Measurements from ENCODE around the gene KLHDC7B. TPM values are rescaled to one million over a fixed set of nuclear protein-coding genes. Genes with fewer than 3 reads are reported as not detected.

The KLHDC7B gene
- total RNA-seq, 1 donor from 2014 or later, result 5.2 TPM

GRCh38 chr22:50585238-50585637, 39.5 kb downstream of the KLHDC7B start:
- H3K4me3 Mint-ChIP-seq, result no peak overlapping the region
- no peak overlapping the region for H3K27ac Mint-ChIP-seq

GRCh38 chr22:50585781-50586180, 40.1 kb downstream of the KLHDC7B start:
- intact Hi-C loops (cut with micrococcal nuclease), result no loop called here
- H3K36me3 Mint-ChIP-seq (ENCODE audit: low read depth), result peaks cover 2% of the 10 kb centered on the region
- no peak for TF ChIP-seq CTCF (IDR thresholded peaks at IDR 0.05)
- H3K9me3 Mint-ChIP-seq, result no peaks in the 10 kb centered on the region
- H3K4me3 Mint-ChIP-seq, result no peak overlapping the region
- CTCF ChIA-PET, result interaction anchor here (1.5 kb wide), 1 partner anchor 23 kb away, joined by 5 read pairs; the partner anchor contains the start of gene SYCE3
- DNase-seq, result no peak
- H3K27me3 Mint-ChIP-seq, result no peaks in the 10 kb centered on the region
- H3K4me1 Mint-ChIP-seq, result peaks cover 21% of the 10 kb centered on the region
- no peak for ATAC-seq (ENCODE audit: low read depth)
- POLR2A ChIA-PET, result no interaction called here
- no peak overlapping the region for H3K27ac Mint-ChIP-seq

More at GRCh38 chr22:50585238-50585637, 39.5 kb downstream of the KLHDC7B start:
- no peaks in the 10 kb centered on the region for H3K27me3 Mint-ChIP-seq
- DNase-seq (no peak), ATAC-seq (ENCODE audit: low read depth) (no peak)
- CTCF ChIA-PET, result no interaction called here
- TF ChIP-seq CTCF (IDR thresholded peaks at IDR 0.05), result no peak
- H3K36me3 Mint-ChIP-seq (ENCODE audit: low read depth), result peaks cover 5% of the 10 kb centered on the region
- intact Hi-C loops (cut with micrococcal nuclease), result no loop called here
- no peaks in the 10 kb centered on the region for H3K9me3 Mint-ChIP-seq
- H3K4me1 Mint-ChIP-seq, result peaks cover 25% of the 10 kb centered on the region
- POLR2A ChIA-PET, result interaction anchor here (0.8 kb wide), 1 partner anchor 11 kb away, joined by 3 read pairs; no protein-coding TSS in a partner anchor

- H3K27me3 Mint-ChIP-seq, result no peaks in the 10 kb centered on the region
- ChIA-PET POLR2A (no interaction called here), CTCF (interaction anchor here (1.5 kb wide), 1 partner anchor 23 kb away, joined by 5 read pairs; the partner anchor contains the start of gene SYCE3)
- H3K4me3 Mint-ChIP-seq, result no peak overlapping the region
- peaks cover 2% of the 10 kb centered on the region for H3K36me3 Mint-ChIP-seq (ENCODE audit: low read depth)
- H3K4me1 Mint-ChIP-seq, result peaks cover 16% of the 10 kb centered on the region
- ATAC-seq (ENCODE audit: low read depth), result no peak
- TF ChIP-seq CTCF (IDR thresholded peaks at IDR 0.05), result no peak
- no peaks in the 10 kb centered on the region for H3K9me3 Mint-ChIP-seq
- intact Hi-C loops (cut with micrococcal nuclease), result no loop called here
- H3K27ac Mint-ChIP-seq, result no peak overlapping the region
- no peak for DNase-seq
Observed at GRCh38 chr22:50586416-50586815, 40.7 kb downstream of the KLHDC7B start.

- no peak for DNase-seq
- no peak overlapping the region for H3K27ac Mint-ChIP-seq
- H3K4me3 Mint-ChIP-seq, result no peak overlapping the region
- POLR2A ChIA-PET, result no interaction called here
- no peaks in the 10 kb centered on the region for H3K9me3 Mint-ChIP-seq
- ATAC-seq (ENCODE audit: low read depth), result no peak
- CTCF ChIA-PET, result interaction anchor here (1.5 kb wide), 1 partner anchor 24 kb away, joined by 5 read pairs; the partner anchor contains the start of gene SYCE3
- H3K27me3 Mint-ChIP-seq, result no peaks in the 10 kb centered on the region
- peaks cover 2% of the 10 kb centered on the region for H3K36me3 Mint-ChIP-seq (ENCODE audit: low read depth)
- intact Hi-C loops (cut with micrococcal nuclease), result no loop called here
- peaks cover 10% of the 10 kb centered on the region for H3K4me1 Mint-ChIP-seq
- no peak for TF ChIP-seq CTCF (IDR thresholded peaks at IDR 0.05)
Observed at GRCh38 chr22:50587407-50587806, 41.7 kb downstream of the KLHDC7B start.

- Mint-ChIP-seq H3K36me3 (ENCODE audit: low read depth) (peaks cover 3% of the 10 kb centered on the region), H3K27me3 (peaks cover 11% of the 10 kb centered on the region), H3K4me3 (no peak overlapping the region), H3K4me1 (peaks cover 4% of the 10 kb centered on the region), H3K9me3 (no peaks in the 10 kb centered on the region), H3K27ac (no peak overlapping the region)
- CTCF ChIA-PET, result no interaction called here
- DNase-seq (no peak), ATAC-seq (ENCODE audit: low read depth) (no peak)
- intact Hi-C loops (cut with micrococcal nuclease), result no loop called here
- no peak for TF ChIP-seq CTCF (IDR thresholded peaks at IDR 0.05)
- POLR2A ChIA-PET, result no interaction called here
Observed at GRCh38 chr22:50595189-50595588, 49.5 kb downstream of the KLHDC7B start.
